K562 (cell line): Measurements from ENCODE around the gene CTIF. TPM values are rescaled to one million over a fixed set of nuclear protein-coding genes. Genes with fewer than 3 reads are reported as not detected.

Source experiments
- ATAC-seq: fragments of 200-7000 bp; cut with Tn5 transposase; 3 replicates; pipeline ENCODE4 v1.9.1; 2020; ENCODE audit warnings: moderate library complexity
- BruUV-seq: library from RNA; stranded (reverse); fragments of 400-500 nt; replicated peaks from 2 replicates; lab custom pipeline; 2021; lab: Mats Ljungman, UMichigan
- CTCF ChIA-PET: fragments of 300-600 bp; formaldehyde crosslinking; extraction: SDS; loops from one replicate; lab custom pipeline; 2021; ENCODE audit warnings: low intra/inter-chr PET ratio; lab: Yijun Ruan, JAX
- POLR2A ChIA-PET: fragments of 300-600, 350-650 bp; sonication (Branson Sonifier 250); formaldehyde crosslinking; extraction: SDS; loops from one replicate; lab custom pipeline; 2021; ENCODE audit warnings: antibody characterized with exemption, inconsistent platforms; lab: Yijun Ruan, JAX
- DNase-seq, 4 experiments: peaks; one replicate each; pipeline versions ENCODE4 v3.0.0 to v3.0.0-alpha.2; 2011 to 2018; ENCODE audit warnings: low spot score in 3 of 4, mixed read lengths in 3 of 4; ENCODE audit errors: extremely low read depth in 1 of 4
- FAIRE-seq: peaks from 2 replicates; lab custom pipeline; 2011; peaks lifted over from hg19 to GRCh38; lab: Jason Lieb, UNC
- H2AFZ ChIP-seq: 2 replicates; pipeline ENCODE4 v1.6.0; 2011; ENCODE audit warnings: low read depth, low read length, control low read depth, inconsistent platforms
- H3K27ac ChIP-seq: fragments of 200-600 bp; 3 replicates; pipeline ENCODE4 v1.8.0; 2011; ENCODE audit warnings: low read depth, mild to moderate bottlenecking, control low read depth, inconsistent platforms, low read length, moderate library complexity, mixed read lengths; ENCODE audit errors: extremely low read depth
- H3K27me3 ChIP-seq, 2 experiments: fragments of 300-600 bp in 1 of 2; 2 replicates in 1 of 2; 3 replicates in 1 of 2; pipeline versions ENCODE4 v1.6.0 to v1.8.0; 2011; ENCODE audit warnings: inconsistent platforms in 2 of 2, low read length in 2 of 2, mild to moderate bottlenecking in 1 of 2, mixed read lengths in 1 of 2, moderate library complexity in 1 of 2; ENCODE audit not compliant: control insufficient read depth in 2 of 2, insufficient read depth in 2 of 2
- H3K36me3 ChIP-seq: fragments of 300-600 bp; 3 replicates; pipeline ENCODE4 v1.8.0; 2011; ENCODE audit warnings: mild to moderate bottlenecking, low read length, inconsistent platforms; ENCODE audit not compliant: control insufficient read depth, insufficient read depth
- H3K4me1 ChIP-seq, 2 experiments: fragments of 200-600 bp in 1 of 2; replicated peaks in 1 of 2; 2 replicates in 1 of 2; 3 replicates in 1 of 2; pipeline versions ENCODE4 v1.5.1 to v1.8.0; 2011; ENCODE audit warnings: inconsistent platforms in 2 of 2, low read length in 2 of 2, mild to moderate bottlenecking in 1 of 2, mixed read lengths in 1 of 2, moderate library complexity in 1 of 2; ENCODE audit not compliant: control insufficient read depth in 2 of 2, insufficient read depth in 2 of 2
- H3K4me2 ChIP-seq: 2 replicates; pipeline ENCODE4 v1.6.1; 2011; ENCODE audit warnings: low read length, control low read depth, inconsistent platforms, mixed read lengths; ENCODE audit not compliant: insufficient read depth
- H3K4me3 ChIP-seq: fragments of 200-600 bp; sonication (generic), shearing (Covaris generic); 2 replicates; pipeline ENCODE4 v1.5.1; 2016; ENCODE audit warnings: control low read depth, inconsistent platforms
- H3K79me2 ChIP-seq: fragments of 200-600 bp; 3 replicates; pipeline ENCODE4 v1.8.0; 2011; ENCODE audit warnings: low read length, inconsistent platforms; ENCODE audit not compliant: control insufficient read depth, insufficient read depth
- H3K9ac ChIP-seq, 2 experiments: 2 replicates each; pipeline versions ENCODE4 v1.6.0 to v1.6.1; 2011; ENCODE audit warnings: low read depth in 2 of 2, low read length in 2 of 2, control low read depth in 1 of 2, inconsistent platforms in 1 of 2, mild to moderate bottlenecking in 1 of 2, mixed read lengths in 1 of 2; ENCODE audit not compliant: insufficient read depth in 1 of 2
- H3K9me1 ChIP-seq: one replicate; pipeline ENCODE4 v1.6.0; 2011; ENCODE audit warnings: inconsistent platforms, mild to moderate bottlenecking, low read length, moderate library complexity; ENCODE audit not compliant: control insufficient read depth, insufficient read depth
- H3K9me3 ChIP-seq: replicated peaks from 2 replicates; pipeline ENCODE4 v1.5.1; 2011; ENCODE audit warnings: low read depth, low read length, inconsistent platforms; ENCODE audit not compliant: control insufficient read depth, insufficient read depth
- H4K20me1 ChIP-seq: replicated peaks from 2 replicates; pipeline ENCODE4 v1.6.1; 2011; ENCODE audit warnings: low read length, inconsistent platforms, mixed read lengths; ENCODE audit not compliant: control insufficient read depth, insufficient read depth
- FOXJ3 ChIP-seq: sonication (generic); formaldehyde crosslinking; IDR thresholded peaks from 2 replicates; pipeline ENCODE4 v1.4.0; 2020; ENCODE audit warnings: mild to moderate bottlenecking, missing genetic modification reagents
- MCM2 ChIP-seq: fragments of 450-650 bp; IDR thresholded peaks from 2 replicates; pipeline ENCODE4 v1.6.1; 2017; ENCODE audit warnings: low read depth, mild to moderate bottlenecking
- PTRF ChIP-seq: fragments of 450-650 bp; IDR thresholded peaks from 2 replicates; pipeline ENCODE4 v1.6.1; 2016; ENCODE audit warnings: mild to moderate bottlenecking, missing genetic modification characterization, missing compliant biosample characterization
- PTTG1 ChIP-seq: fragments of 450-650 bp; IDR thresholded peaks from 2 replicates; pipeline ENCODE4 v1.6.1; 2016; ENCODE audit warnings: low read depth, mild to moderate bottlenecking, missing genetic modification characterization, missing compliant biosample characterization
- SMAD2 ChIP-seq: fragments of 150-350 bp; IDR thresholded peaks from 2 replicates; pipeline ENCODE4 v1.6.1; 2014; ENCODE audit warnings: low read depth, mild to moderate bottlenecking, low read length
- TBP ChIP-seq: optimal IDR thresholded peaks from 2 replicates; pipeline ENCODE3; 2011; ENCODE audit warnings: low read depth, low read length, improper control_type of control experiment
- ZBTB17 ChIP-seq: fragments of 450-650 bp; formaldehyde crosslinking; IDR thresholded peaks from 2 replicates; pipeline ENCODE4 v1.4.0; 2020; ENCODE audit warnings: mild to moderate bottlenecking
- ZNF23 ChIP-seq: fragments of 250-450 bp; sonication (Bioruptor Pico); IDR thresholded peaks from 2 replicates; pipeline ENCODE4 v1.4.0; 2020; ENCODE audit warnings: mild to moderate bottlenecking
- WGBS: fragments of 100-300 bp; shearing (Covaris generic); methylation state at CpG from one replicate; pipeline ENCODE4 v1.1.6; 2016; ENCODE audit warnings: low coverage, mixed read lengths; ENCODE audit not compliant: insufficient coverage; ENCODE audit errors: missing lambda C conversion rate; 5-methylcytosine and 5-hydroxymethylcytosine counted together
- in situ Hi-C: fragments of 300-500 bp; cut with MboI; formaldehyde crosslinking; loops from 4 replicates; pipeline ENCODE4 v1.15.0; 2018; ENCODE audit warnings: inconsistent platforms, mixed read lengths
- intact Hi-C: fragments of 100-400 bp; cut with micrococcal nuclease; formaldehyde crosslinking; loops from 2 replicates; pipeline ENCODE4 v1.14.2; 2022
- polyA plus RNA-seq, 8 experiments: library from polyadenylated mRNA; depleted of rRNA in 4 of 8; stranded (reverse) in 5 of 8; unstranded in 3 of 8; fragments of >200 nt; fragmentation: Nextera tagmentation in 2 of 8; fragmentation: Illumina TruSeq in 1 of 8; extraction: Ambion mirVana in 2 of 8; extraction: Trizol in 1 of 8; gene quantifications; 2 replicates each; pipeline versions ENCODE4 v1.2.1 to v1.2.3, GENCODE V29; 2011 to 2014; ENCODE audit warnings: inconsistent platforms in 1 of 8, missing spikeins in 1 of 8
- total RNA-seq, 7 experiments: library from RNA; depleted of rRNA in 6 of 7; stranded (reverse); fragments of >200 nt in 6 of 7; fragmentation: Illumina TruSeq in 2 of 7; extraction: Trizol in 2 of 7; gene quantifications; 2 replicates each; pipeline versions ENCODE4 v1.2.1 to v1.2.3, GENCODE V29; 2011 to 2021; ENCODE audit warnings: low replicate concordance in 1 of 7

CTIF gene
- total and polyA plus RNA-seq, 9 of the 15 experiments (the other 6 are each of a cell fraction or from before 2014, with no cell fraction given) = 0.17 to 11.5 (median 2.2) TPM

- Histone ChIP-seq H2AFZ (no peak overlapping the region), H3K79me2 (no peaks in the 10 kb centered on the region), H3K9ac (no peak overlapping the region), H3K27ac (no peak overlapping the region), H3K27me3 (no peaks in the 10 kb centered on the region)
- ATAC-seq = no peak
- in situ Hi-C loops = no loop called here
- WGBS = 80% methylated on average over 8 of the region's 11 CpGs
- BruUV-seq = no TSS peak
- TF ChIP-seq ZNF23 (CRISPR knock-in tag) (no peak), TBP (no peak), ZBTB17 (CRISPR knock-in tag) (no peak), MCM2 (no peak), FOXJ3 (CRISPR knock-in tag) (no peak), SMAD2 (no peak), PTRF (no peak), PTTG1 (tag) (no peak)
- TF ChIP-seq, all 486 proteins: peak for 0
- no peak overlapping the region for H3K4me2 ChIP-seq
- H4K20me1 ChIP-seq = no peaks in the 10 kb centered on the region
- H3K9me3 ChIP-seq = no peaks in the 10 kb centered on the region
- H3K4me3 ChIP-seq = no peak overlapping the region
- FAIRE-seq (no peak), DNase-seq (no peak)
- intact Hi-C loops = no loop called here
- ChIA-PET POLR2A (no interaction called here), CTCF (no interaction called here)
- no peaks in the 10 kb centered on the region for H3K9me1 ChIP-seq
- H3K4me1 ChIP-seq = 0 out of 5 replicates have a peak, but pooled peaks cover 0 to 4% of the 10 kb centered on the region in 2 experiments
- H3K36me3 ChIP-seq = no peaks in the 10 kb centered on the region
Measured at GRCh38 chr18:48804856-48805610, 266.2 kb downstream of the CTIF start.
